ENCODE results near the gene PPIF.

DNA sequence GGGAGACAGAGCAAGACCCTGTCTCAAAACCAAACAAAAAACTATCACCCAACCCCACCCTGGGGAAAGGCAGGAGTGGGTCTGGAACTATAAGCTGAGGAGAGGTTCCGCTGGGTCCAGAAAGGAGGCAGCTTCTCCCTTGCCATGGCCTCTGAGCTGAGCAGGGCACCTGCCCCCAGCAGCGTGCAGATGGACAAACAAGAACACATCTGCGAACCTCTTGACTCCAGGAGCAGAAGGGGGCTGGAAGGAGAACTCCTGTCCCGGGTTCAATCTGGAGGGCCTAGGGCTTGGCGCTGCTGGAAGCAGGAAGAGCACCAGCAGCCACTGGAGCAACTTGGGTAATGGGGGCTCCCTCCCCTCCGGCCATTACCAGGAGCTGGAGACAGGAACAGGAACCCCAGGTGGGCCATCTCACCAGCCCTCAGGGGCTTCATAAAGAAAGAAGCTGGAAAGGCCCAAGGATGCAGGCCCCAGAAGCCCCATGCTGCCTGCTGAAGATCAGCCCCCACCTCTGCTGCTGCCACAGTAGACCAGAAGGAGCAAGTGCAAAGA, 19.0 kb upstream of the PPIF start:
- TF ChIP-seq MXD4 (CRISPR knock-in tag; IDR thresholded peaks at IDR 0.05; ENCODE audit: borderline replicate concordance) (no peak), ZBTB21 (CRISPR knock-in tag; IDR thresholded peaks at IDR 0.05; ENCODE audit: borderline replicate concordance) (no peak)
- TF ChIP-seq, protein P1, sequence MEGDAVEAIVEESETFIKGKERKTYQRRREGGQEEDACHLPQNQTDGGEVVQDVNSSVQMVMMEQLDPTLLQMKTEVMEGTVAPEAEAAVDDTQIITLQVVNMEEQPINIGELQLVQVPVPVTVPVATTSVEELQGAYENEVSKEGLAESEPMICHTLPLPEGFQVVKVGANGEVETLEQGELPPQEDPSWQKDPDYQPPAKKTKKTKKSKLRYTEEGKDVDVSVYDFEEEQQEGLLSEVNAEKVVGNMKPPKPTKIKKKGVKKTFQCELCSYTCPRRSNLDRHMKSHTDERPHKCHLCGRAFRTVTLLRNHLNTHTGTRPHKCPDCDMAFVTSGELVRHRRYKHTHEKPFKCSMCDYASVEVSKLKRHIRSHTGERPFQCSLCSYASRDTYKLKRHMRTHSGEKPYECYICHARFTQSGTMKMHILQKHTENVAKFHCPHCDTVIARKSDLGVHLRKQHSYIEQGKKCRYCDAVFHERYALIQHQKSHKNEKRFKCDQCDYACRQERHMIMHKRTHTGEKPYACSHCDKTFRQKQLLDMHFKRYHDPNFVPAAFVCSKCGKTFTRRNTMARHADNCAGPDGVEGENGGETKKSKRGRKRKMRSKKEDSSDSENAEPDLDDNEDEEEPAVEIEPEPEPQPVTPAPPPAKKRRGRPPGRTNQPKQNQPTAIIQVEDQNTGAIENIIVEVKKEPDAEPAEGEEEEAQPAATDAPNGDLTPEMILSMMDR (IDR thresholded peaks at IDR 0.05): no peak
- TF ChIP-seq, protein P2, sequence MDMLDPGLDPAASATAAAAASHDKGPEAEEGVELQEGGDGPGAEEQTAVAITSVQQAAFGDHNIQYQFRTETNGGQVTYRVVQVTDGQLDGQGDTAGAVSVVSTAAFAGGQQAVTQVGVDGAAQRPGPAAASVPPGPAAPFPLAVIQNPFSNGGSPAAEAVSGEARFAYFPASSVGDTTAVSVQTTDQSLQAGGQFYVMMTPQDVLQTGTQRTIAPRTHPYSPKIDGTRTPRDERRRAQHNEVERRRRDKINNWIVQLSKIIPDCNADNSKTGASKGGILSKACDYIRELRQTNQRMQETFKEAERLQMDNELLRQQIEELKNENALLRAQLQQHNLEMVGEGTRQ (CRISPR knock-in tag; IDR thresholded peaks at IDR 0.05): no peak
- TF ChIP-seq, protein P3, sequence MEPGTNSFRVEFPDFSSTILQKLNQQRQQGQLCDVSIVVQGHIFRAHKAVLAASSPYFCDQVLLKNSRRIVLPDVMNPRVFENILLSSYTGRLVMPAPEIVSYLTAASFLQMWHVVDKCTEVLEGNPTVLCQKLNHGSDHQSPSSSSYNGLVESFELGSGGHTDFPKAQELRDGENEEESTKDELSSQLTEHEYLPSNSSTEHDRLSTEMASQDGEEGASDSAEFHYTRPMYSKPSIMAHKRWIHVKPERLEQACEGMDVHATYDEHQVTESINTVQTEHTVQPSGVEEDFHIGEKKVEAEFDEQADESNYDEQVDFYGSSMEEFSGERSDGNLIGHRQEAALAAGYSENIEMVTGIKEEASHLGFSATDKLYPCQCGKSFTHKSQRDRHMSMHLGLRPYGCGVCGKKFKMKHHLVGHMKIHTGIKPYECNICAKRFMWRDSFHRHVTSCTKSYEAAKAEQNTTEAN (CRISPR knock-in tag; IDR thresholded peaks at IDR 0.05): no peak
- TF ChIP-seq, protein P4, sequence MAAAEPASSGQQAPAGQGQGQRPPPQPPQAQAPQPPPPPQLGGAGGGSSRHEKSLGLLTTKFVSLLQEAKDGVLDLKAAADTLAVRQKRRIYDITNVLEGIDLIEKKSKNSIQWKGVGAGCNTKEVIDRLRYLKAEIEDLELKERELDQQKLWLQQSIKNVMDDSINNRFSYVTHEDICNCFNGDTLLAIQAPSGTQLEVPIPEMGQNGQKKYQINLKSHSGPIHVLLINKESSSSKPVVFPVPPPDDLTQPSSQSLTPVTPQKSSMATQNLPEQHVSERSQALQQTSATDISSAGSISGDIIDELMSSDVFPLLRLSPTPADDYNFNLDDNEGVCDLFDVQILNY (CRISPR knock-in tag; IDR thresholded peaks at IDR 0.05): no peak

All from WTC11 (cell line).